Stimulated activated CD8-positive, alpha-beta memory T cell treated with anti-CD3 and anti-CD28 coated beads, Interleukin-15, amount 100 ng/mL, for 48 hours (primary cell): ENCODE measurements around the gene NFIA.
"Not testable (repeated sequence)": the region's sequence is repeated elsewhere in the genome, so short reads cannot be mapped to it uniquely, and the experiment has no call there.

ENCODE experiments used
- DNase-seq, 2 donors: peaks; one replicate each; pipeline ENCODE4 v3.0.0-alpha.2; 2020; ENCODE audit warnings: low read depth in 2 of 2

NFIA gene

DNA sequence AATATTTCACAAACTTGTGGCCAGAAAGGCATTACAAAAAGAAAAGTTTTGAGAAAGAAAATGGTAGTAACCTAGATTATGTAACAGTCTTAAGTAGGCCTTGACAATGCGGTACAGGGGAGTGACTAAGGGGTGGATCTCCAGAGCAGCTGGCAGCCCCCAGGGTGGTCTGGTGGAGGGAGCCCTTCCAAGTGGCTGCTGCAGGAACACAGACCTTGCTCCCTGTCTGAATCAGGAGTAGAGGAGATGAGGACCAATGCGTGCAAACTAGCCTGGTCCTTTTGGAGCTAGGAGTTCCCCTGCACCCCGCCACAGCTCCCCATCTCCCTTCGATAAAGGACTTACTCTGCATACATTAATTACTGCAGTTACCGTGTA, 189.0 kb downstream of the NFIA start:
- DNase-seq = no peak

DNA sequence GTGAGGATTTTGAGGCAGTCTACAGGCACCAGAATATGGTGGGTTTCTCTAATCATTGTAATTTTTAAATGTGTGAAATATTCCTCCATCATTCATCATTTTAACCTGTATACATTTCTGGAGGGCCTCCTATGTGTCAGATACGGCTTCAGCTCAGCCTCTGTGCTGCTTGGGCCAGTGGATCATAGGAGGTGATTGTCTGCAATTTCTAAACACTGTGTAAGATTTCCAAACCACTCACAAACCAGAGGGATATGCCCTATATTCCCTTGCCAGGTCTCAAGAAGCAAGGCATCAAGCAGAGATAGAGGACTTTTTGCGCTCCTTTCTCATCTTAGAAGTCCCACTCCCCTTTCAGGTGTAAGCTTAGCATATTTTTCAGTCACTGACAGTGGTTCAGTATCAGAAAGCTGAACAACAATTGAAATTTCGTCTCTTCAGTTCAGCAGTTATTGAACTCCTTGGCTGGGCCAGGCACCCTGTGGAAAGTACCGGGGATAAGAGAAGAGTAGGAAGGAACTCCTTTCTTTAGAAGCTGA, 190.9 kb downstream of the NFIA start:
- no peak for DNase-seq

DNA sequence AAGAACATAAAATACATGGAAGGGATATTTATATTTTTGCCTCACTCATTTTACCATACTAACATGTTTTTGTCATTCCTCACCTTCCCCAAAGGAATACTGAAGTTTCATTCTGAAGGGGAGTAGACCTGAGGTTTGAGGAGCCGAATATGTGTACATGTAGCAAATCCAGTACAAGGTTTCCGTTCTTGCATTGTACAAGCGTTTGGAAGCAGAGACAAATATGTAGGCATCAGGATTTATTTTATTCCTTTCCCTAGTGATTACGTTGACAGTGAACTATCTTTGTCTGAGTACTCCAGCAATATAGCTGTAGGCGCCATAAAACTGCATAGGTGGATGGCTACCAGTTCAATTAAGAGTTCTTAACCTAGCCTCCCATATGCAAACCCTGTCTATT, 191.5 kb downstream of the NFIA start:
- no peak for DNase-seq

DNA sequence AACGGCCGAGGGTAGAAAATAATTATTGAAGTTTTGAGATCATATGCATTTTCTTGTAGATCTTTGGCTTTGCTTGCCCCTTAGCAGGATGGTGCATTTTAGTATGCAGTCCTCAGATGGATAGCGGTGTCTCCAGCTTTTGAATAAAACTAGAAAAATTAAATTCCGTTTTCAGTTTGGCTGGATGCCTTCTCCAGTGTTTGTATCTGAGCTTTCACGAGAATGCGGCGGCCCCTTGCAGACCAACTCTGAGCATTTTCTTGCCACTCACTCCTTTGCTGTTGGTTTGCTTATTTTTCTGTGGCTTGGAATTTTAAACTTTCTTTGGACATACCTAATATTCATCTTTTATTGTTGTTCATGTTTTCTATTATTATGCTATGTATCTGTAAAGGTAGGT, 192.6 kb downstream of the NFIA start:
- DNase-seq = no peak

DNA sequence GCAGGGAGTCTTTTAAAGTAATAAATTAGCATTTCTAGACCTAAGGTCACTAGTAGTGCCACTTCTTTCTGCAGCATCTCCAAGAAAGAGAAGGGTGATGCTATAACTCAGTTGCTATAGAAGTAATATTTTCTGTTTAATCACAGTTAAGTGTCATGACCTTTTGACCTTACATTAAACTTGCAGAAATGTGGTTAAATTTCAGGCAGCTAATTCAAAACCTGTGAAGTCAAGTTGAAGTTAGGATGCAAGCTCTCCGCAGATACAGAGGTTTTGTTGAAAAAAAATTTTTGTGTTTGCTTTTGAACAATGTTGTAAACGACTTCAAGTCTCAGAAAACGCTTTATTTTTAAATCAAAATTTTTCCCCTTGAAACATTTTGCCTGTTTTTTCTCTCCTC, 193.9 kb downstream of the NFIA start:
- no peak for DNase-seq

DNA sequence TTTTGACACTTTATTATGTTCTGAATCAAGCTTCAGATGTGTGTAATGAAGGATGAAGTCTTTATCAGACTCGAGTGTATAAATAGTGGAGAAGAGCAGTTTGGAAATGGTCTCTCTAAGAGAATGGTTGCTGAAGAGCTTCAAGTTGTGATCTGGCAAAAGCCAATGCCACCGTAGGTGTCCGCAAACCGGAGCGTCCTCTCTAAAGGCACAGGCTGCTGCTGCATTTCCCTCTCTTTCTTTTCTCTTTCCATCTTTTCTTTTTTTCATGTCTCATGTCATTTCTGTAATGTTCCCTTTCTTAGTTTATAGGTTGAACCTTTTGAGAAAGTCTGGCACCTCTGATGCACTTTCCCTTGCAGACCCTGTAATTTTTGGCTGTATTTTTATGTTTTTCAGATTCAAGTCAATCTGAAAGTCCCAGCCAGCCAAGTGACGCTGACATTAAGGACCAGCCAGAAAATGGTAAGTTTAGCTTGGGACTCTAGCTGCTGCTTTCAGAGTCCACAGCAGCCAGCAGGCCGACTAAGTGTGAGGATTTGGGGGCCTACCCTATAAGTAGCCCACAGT, 194.8 kb downstream of the NFIA start:
- no peak for DNase-seq

DNA sequence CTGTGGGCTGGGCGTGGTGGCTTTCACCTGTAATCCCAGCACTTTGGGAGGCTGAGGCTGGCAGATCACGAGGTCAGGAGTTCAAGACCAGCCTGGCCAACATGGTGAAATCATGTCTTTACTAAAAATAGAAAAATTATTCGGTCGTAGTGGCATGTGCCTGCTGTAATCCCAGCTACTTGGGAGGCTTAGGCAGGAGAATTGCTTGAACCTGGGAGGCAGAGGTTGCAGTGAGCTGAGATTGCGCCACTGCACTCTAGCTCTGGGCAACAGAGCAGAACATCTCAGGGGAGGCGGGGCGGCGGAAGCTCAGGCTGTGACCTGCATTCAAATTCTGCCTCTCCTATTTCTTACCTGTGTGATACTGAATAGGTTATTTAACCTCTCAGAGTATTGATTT, 196.1 kb downstream of the NFIA start:
- DNase-seq = not testable (repeated sequence)

DNA sequence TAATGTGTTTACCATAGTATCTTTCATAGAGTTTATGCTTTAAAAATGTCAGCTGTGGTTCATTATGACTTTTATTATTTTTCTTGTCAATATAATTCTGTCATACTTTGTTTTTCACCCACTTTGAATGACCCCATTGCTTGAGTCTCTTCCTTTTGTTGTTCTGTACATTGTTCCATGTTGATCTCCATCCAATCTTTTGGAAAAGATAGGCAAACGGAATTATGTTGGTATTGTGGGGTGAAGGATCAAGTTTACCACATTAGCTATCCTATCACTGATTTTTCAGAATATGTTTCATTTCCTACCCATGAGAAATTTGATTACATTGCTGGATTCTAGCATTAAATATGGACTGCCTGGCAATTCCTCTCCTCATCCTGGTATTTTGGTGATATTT, 196.6 kb downstream of the NFIA start:
- DNase-seq = no peak

DNA sequence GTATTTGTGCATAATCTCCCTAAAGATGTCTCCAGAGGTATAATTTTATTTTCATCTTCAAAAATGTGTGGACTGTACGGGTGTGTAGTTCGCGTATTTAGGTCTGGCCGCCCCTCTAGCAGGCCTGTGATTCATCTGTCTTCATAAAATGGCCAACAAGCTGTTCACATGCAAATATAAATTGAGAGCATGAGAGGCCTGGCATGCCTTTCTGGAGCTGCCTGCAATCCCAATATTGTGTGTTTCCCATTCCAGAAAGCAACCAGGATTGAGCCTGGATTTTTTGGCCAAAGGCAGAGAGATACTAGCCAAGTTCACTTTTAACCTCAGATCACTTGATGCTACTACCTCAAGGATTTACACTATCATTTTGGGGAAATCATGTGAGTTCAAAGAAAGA, 197.2 kb downstream of the NFIA start:
- DNase-seq = no peak

DNA sequence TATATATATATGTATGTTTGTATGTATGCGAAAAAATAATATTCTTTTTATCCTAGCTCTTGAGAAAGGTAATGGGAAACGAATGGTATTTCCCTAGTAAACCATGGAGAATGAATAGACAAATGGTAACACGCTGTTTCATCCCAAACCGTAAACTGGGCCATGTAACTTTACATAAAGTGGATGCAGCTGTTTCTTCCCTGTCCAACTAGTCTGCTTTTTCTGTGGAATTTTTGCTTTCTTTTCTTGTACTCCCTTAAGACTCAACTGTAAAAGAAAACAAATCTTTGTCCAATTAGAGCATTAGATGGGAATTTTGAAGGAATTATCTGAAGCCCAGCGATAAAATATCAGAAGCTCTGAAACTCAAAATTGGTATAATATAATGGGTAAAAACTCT, 198.1 kb downstream of the NFIA start:
- DNase-seq = no peak

DNA sequence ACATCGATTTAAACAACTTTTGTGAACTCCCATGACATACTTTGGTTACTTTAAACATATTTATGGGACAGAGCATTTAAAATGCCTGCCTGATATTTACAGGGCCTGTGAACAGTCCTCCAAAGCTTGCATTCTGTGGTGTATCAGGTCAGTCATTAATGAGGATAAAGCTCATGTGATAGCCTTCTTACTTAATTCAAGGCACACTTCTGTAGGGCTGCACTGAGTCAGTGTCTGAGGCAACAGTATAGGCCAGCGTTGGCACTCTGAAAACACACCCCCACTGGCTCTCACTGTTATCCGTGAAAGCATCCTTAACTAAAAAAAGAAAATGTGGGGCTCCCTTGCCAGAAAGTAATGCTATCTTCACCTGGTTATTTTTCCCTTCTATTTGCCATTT, 200.0 kb downstream of the NFIA start:
- DNase-seq = no peak

DNA sequence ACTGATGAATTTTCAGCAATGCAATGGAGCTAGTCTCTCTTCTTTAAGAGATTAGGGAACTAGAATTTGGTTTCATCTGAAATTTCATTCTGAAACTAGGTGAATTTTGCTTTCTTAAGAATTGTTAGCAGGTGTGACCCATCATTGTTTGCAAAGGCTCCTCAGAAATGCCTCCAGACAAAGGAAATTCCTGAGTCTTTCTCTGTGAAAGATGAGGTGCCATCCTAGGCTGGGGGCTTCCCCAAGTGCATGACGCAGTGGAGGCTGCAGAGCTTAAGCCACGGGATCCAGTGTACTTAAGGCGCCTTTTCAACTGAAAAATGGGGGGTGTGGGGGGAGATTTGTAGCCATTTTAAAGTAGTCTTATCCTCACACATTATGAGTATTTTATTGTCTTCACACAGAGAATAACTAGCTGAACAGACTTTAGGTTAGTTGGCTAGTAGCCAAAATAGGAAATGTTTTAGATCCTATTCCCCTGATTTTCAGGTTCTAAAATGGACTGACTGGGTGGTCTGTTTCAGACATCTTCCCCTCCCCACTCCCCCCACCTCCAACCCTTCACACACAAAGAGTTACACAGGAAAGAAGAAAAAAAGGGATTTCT, 202.0 kb downstream of the NFIA start:
- DNase-seq = no peak

DNA sequence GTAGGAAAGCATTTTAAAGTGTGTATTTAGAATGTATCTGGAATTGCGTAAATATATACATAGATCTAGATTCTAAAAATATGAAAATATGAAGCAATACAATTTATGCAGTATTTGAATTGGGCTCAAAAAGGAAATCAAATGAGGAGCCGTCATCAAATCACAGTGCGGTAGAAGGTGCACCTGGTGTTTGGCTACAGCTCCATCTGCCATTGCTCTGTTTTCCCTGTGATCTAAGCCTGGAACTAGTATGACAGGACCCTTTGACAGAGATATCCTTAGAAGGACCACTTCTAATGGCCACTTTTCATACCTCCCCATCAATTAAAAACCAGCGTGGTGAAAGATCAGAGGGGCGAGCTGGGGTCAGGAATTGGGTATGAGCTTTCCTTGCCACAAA, 202.6 kb downstream of the NFIA start:
- no peak for DNase-seq

DNA sequence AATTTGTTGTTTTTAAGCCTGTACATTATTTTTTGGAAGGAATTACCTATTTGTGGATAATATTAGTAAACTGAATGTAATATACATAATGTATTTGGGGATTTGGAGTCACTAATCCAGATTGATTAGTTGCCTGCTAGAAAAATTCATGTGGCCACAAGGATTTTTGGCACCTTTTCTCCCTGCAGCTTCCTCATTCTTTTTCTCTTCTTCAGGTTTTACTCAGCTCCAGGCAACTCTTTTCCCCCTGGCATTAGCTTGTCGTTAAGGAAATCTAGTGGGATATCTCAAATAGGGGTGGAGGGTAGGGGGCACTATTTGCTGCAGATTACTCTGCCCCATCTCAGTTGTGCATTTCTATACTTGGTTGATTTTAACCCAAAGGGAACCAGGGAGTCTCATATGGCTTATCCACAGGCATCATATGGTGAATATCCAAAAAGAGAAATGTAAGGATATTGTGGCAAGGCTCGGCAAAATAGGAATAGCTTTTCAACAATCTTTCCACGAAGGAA, 203.1 kb downstream of the NFIA start:
- DNase-seq = no peak

DNA sequence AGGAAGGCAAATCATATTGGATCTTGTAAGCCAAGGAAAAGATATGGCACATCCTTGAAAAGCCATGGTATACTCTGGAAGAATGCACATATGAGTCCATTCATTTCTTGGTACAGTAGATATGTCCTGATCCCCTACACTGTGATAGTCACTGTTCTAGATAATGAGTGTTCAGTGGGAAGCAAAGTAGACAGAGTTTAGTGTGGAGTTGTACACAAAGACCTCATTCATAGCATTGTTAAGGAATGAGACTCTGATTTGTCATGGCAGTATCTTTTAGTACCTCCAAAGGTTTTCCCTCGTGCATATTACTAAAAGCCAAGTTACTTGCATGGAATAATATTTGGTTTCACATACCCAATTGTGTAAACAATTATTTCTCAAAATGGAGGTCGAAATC, 204.7 kb downstream of the NFIA start:
- DNase-seq = no peak

DNA sequence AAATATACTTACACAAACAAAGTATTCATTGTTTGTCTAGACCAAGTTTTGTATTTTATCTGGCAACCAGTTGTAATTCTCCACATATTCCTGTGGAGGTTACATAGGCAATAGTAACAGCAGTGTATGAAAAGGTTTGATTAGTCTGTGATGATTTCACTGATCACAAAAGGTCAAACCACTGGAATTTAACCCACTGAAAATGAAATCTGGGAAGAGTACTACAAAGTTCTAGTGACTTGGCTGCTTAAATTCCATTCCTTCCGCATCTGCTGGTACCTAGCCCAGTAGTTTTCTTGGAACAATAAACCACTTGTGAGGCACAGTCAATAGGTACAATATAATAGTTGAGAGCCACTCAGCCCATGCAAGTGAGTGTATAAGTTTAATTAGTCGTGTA, 205.4 kb downstream of the NFIA start:
- no peak for DNase-seq

DNA sequence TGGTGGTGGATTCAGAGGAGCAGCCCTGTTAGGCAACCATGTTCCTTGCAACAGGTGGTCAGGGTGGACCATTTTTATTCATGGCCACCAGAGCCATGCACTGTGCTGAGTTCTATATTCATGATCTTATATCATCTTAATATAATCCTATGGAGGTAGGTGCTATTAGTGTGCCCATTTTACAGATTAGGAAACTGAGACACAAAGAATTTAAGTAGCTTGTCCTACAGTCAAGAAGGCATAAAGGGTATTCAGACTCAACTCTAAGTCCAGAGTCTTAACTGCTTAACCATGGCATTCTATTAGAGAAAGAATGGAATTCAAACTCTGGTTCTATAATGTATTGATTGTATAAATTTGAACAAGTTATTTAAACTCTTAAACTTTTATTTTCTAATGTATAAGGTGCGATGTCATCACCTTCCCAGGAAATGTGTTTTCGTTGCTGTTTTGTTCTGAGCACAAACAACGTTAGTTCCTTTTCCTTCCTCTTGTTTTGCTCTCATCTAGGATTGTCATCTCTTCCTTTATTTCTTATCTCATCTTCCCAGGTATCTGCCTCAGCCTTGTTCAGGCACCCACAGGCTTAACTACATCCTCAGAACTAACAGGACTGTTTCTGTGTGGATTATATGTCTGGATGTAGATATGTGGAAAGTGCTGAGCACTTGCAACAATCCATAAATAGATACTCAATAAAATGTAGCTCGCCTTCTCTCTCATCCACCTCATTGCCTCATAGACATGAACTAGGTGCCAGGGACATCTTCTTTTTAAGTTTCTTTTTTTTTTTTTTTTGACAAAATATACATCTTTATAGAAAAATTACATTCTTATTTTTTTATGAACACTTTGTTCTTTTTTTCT, 207.1 kb downstream of the NFIA start:
- DNase-seq = no peak

DNA sequence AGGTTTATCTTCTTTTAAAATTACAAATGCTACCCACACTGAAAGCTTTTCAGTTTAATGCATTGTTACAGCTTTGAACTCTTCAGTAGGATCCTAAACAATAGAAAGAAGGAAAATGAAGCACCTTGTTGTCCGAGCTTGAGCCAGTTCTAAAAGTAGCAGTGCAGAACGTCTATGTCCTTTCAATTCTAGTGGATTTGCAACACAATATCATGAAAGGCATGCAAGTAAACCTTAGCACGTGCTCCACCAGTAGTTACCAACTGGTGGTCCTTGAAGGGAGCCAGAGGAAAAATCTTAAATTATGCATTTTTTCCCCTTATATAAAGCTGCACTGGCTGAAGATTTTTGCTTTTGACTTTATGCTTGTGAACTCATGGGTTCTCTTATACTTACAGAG, 208.2 kb downstream of the NFIA start:
- no peak for DNase-seq

DNA sequence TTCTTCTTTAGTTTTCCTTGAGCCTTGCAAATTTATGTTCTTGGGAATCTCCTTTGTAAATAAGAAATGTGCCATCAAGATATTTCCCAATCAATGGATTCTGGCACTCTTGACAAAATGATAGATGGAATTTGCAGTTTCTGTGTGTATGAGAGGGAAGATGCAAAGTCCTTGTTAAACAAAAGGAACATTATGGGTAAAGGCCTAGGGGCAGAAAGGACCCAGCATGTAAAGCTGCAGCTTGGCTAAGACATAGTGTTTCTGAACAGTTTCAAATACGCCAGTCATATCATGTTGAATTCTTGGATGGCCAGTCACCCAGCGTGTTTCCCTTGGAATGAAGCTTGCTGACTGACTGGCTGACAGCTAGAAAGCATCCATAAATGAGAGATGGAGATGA, 210.8 kb downstream of the NFIA start:
- DNase-seq = no peak

DNA sequence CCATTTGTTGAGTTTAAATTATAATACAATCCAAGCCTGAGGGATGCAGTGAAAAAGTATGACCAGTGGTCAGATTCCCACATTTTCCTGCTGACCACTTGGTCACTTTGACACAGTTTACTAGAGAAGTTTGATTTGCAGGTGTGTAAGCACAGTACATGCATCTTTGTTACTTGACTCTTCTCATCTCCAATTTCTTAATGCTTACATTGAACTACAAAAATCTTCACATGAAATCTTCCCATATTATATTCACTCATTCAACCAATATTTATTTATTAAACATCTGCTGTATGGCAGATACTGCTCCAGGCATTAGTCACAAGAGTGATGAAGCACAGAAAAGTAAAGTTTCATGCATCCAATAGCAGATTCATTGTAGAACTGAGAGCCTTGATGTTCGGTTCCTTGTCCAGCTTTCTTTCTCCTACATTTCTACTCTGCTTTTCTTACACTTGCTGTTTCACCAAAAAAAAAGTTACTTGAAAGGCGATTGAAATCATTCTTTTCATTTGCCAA, 211.7 kb downstream of the NFIA start:
- DNase-seq = no peak

DNA sequence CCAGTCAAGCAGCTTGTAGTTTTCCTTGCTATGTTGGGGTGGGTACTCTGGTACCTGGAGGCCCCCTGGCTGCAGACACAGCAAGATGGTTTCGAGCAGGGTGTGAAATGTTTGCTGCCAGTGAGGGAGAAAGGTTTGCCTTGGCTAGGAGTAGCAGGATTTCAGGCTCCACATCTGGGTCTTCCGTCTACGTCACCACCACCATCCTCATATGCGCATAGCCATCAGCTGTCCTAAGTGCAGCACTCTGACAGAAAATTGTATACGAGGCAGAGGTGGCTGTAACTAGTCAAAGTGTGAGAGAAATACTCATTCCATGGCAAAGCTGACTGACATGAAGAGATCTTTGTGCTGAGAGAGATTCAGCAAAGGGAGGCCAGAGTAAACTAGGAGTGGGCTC, 212.6 kb downstream of the NFIA start:
- DNase-seq = no peak

DNA sequence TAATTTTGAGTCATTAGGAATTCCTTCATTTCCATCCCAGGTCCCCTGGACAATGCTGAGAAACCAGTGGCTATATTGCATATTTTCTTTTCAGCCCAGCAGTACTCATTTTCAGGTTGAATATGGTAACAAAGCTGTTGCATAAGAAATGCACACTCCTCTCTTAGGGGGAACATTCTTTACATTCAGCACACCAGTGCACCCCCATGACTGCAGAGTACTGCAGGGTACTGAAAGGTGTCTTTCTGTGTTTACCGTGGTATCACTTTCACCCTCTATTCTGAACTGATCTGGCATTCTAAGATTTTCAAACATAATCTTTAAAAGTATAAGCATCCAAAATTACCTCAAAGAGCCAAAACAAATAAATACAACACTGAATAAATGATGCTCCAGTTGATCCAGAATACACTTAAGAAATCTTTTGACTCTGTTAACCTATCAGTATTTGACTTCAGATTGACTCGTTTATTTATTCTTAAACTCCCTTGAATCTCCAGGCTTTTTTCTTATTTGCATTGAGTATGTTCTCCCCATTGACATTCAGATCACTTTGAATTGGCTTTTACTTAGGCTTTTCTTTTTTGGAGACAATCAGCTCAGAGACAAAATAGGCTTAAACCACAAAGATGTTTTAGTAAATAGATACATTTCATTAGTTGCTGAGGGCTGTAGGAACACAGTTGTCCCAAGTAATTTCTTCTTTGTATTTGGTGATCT, 213.6 kb downstream of the NFIA start:
- DNase-seq = no peak
